PC-3 (cell line): ENCODE results near the gene DGKH.

Source experiments
- EZH2phosphoT487 ChIP-seq: fragments of 300-600 bp; sonication (generic); IDR thresholded peaks from 2 replicates; pipeline ENCODE4 v1.6.1; 2018; ENCODE audit warnings: mild to moderate bottlenecking, antibody characterized with exemption, low read length, borderline replicate concordance
- TF ChIP-seq, protein P1 (sequence below): fragments of 300-600 bp; sonication (generic); conservative IDR thresholded peaks from 2 replicates; pipeline ENCODE4 v1.5.1; 2017; ENCODE audit warnings: antibody characterized with exemption, low read depth, mild to moderate bottlenecking, low read length

DNA sequence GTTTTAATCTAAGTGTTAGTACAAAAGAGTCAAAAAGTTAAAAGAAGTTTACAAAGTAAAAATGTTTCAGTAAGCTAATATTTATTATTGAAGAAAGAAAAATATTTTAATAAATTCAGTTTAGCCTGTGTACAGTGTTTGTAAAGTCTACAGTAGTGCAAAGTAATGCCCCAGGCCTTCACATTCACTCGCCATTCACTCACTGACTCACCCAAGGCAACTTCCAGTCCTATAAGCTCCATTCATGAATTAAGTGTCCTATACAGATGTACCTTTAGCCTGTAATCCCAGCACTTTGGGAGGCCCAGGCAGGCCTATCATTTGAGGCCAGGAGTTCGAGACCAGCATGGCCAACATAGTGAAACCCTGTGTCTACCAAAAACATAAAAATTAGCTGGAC, 199.4 kb downstream of the DGKH start:
- TF ChIP-seq, protein P1, sequence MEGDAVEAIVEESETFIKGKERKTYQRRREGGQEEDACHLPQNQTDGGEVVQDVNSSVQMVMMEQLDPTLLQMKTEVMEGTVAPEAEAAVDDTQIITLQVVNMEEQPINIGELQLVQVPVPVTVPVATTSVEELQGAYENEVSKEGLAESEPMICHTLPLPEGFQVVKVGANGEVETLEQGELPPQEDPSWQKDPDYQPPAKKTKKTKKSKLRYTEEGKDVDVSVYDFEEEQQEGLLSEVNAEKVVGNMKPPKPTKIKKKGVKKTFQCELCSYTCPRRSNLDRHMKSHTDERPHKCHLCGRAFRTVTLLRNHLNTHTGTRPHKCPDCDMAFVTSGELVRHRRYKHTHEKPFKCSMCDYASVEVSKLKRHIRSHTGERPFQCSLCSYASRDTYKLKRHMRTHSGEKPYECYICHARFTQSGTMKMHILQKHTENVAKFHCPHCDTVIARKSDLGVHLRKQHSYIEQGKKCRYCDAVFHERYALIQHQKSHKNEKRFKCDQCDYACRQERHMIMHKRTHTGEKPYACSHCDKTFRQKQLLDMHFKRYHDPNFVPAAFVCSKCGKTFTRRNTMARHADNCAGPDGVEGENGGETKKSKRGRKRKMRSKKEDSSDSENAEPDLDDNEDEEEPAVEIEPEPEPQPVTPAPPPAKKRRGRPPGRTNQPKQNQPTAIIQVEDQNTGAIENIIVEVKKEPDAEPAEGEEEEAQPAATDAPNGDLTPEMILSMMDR = no peak
- no peak for TF ChIP-seq EZH2phosphoT487
